H9 (cell line): ENCODE results near the gene HHAT. TPM values are rescaled to one million over a fixed set of nuclear protein-coding genes. Genes with fewer than 3 reads are reported as not detected.

Experiments used
- DNase-seq: peaks from one replicate; pipeline ENCODE4 v3.0.0-alpha.2; 2017
- H2AFZ ChIP-seq: one replicate; pipeline ENCODE4 v1.6.1; 2013; ENCODE audit warnings: mild to moderate bottlenecking, low read length, control low read depth, moderate library complexity
- H2AK5ac ChIP-seq: 2 replicates; pipeline ENCODE4 v1.6.1; 2013; ENCODE audit warnings: low read length, control low read depth, mixed read lengths; ENCODE audit not compliant: insufficient read length
- H2BK120ac ChIP-seq: one replicate; pipeline ENCODE4 v1.6.1; 2013; ENCODE audit warnings: low read depth, mild to moderate bottlenecking, low read length, control low read depth, inconsistent platforms; ENCODE audit not compliant: poor library complexity, severe bottlenecking
- H2BK12ac ChIP-seq: 2 replicates; pipeline ENCODE4 v1.6.1; 2013; ENCODE audit warnings: low read length, control low read depth, mixed read lengths, low read depth; ENCODE audit not compliant: insufficient read length
- H2BK15ac ChIP-seq: 2 replicates; pipeline ENCODE4 v1.6.1; 2013; ENCODE audit warnings: low read depth, low read length, control low read depth
- H2BK20ac ChIP-seq: one replicate; pipeline ENCODE4 v1.6.1; 2013; ENCODE audit warnings: low read depth, mild to moderate bottlenecking, low read length, control low read depth, inconsistent platforms; ENCODE audit not compliant: poor library complexity, severe bottlenecking
- H2BK5ac ChIP-seq: 2 replicates; pipeline ENCODE4 v1.6.1; 2013; ENCODE audit warnings: low read length, control low read depth, mixed read lengths; ENCODE audit not compliant: insufficient read length
- H3K14ac ChIP-seq: 2 replicates; pipeline ENCODE4 v1.6.1; 2013; ENCODE audit warnings: low read length, control low read depth; ENCODE audit not compliant: insufficient read depth
- H3K18ac ChIP-seq: 2 replicates; pipeline ENCODE4 v1.6.1; 2013; ENCODE audit warnings: low read depth, mild to moderate bottlenecking, mixed read lengths, low read length, control low read depth; ENCODE audit not compliant: insufficient read length
- H3K23ac ChIP-seq: 2 replicates; pipeline ENCODE4 v1.6.1; 2013; ENCODE audit warnings: low read length, control low read depth, mixed read lengths, low read depth; ENCODE audit not compliant: insufficient read length
- H3K23me2 ChIP-seq: 2 replicates; pipeline ENCODE4 v1.6.1; 2013; ENCODE audit warnings: low read depth, mild to moderate bottlenecking, mixed read lengths, low read length, control low read depth; ENCODE audit not compliant: insufficient read length, poor library complexity, severe bottlenecking
- H3K27ac ChIP-seq: 2 replicates; pipeline ENCODE4 v1.5.1; 2013; ENCODE audit warnings: low read length, control low read depth, mixed read lengths, low read depth; ENCODE audit not compliant: insufficient read length
- H3K27me3 ChIP-seq: 2 replicates; pipeline ENCODE4 v1.6.1; 2013; ENCODE audit warnings: low read length, control low read depth, inconsistent platforms; ENCODE audit not compliant: insufficient read depth
- H3K4ac ChIP-seq: 2 replicates; pipeline ENCODE4 v1.6.1; 2013; ENCODE audit warnings: low read depth, mild to moderate bottlenecking, control low read depth, inconsistent platforms, low read length, moderate library complexity
- H3K4me1 ChIP-seq: 2 replicates; pipeline ENCODE4 v1.6.1; 2013; ENCODE audit warnings: low read length, control low read depth, inconsistent platforms; ENCODE audit not compliant: insufficient read depth
- H3K4me2 ChIP-seq: 2 replicates; pipeline ENCODE4 v1.6.1; 2013; ENCODE audit warnings: low read length, control low read depth, mixed read lengths; ENCODE audit not compliant: insufficient read length, insufficient read depth
- H3K56ac ChIP-seq: 2 replicates; pipeline ENCODE4 v1.6.1; 2013; ENCODE audit warnings: low read depth, mild to moderate bottlenecking, mixed read lengths, low read length, control low read depth; ENCODE audit not compliant: insufficient read length
- H3K79me1 ChIP-seq: 2 replicates; pipeline ENCODE4 v1.6.1; 2013; ENCODE audit warnings: low read depth, mild to moderate bottlenecking, moderate library complexity, low read length, control low read depth, inconsistent platforms; ENCODE audit not compliant: insufficient read depth, poor library complexity, severe bottlenecking
- H3K79me2 ChIP-seq: 2 replicates; pipeline ENCODE4 v1.6.1; 2013; ENCODE audit warnings: low read length, control low read depth, inconsistent platforms; ENCODE audit not compliant: insufficient read depth
- H3K9ac ChIP-seq: 2 replicates; pipeline ENCODE4 v1.6.1; 2013; ENCODE audit warnings: low read length, control low read depth, mixed read lengths; ENCODE audit not compliant: insufficient read length; ENCODE audit errors: extremely low read depth
- H3K9me3 ChIP-seq: one replicate; pipeline ENCODE4 v1.6.1; 2013; ENCODE audit warnings: low read depth, low read length, inconsistent platforms; ENCODE audit not compliant: control insufficient read depth
- H3T11ph ChIP-seq: one replicate; pipeline ENCODE4 v1.6.1; 2013; ENCODE audit warnings: mild to moderate bottlenecking, low read length, control low read depth, inconsistent platforms
- H4K20me1 ChIP-seq: one replicate; pipeline ENCODE4 v1.6.1; 2013; ENCODE audit not compliant: control insufficient read depth, insufficient read length, insufficient read depth
- H4K5ac ChIP-seq: 2 replicates; pipeline ENCODE4 v1.6.1; 2013; ENCODE audit warnings: low read depth, mild to moderate bottlenecking, mixed read lengths, low read length, control low read depth; ENCODE audit not compliant: insufficient read length
- H4K8ac ChIP-seq: replicated peaks from 2 replicates; pipeline ENCODE4 v1.6.1; 2013; ENCODE audit warnings: low read length, control low read depth, mixed read lengths, low read depth; ENCODE audit not compliant: insufficient read length
- H4K91ac ChIP-seq: 2 replicates; pipeline ENCODE4 v1.6.1; 2013; ENCODE audit warnings: low read depth, mild to moderate bottlenecking, moderate library complexity, mixed read lengths, low read length, control low read depth; ENCODE audit not compliant: insufficient read length
- H3K27ac Mint-ChIP-seq, 3 experiments: 2 replicates in 2 of 3; 3 replicates in 1 of 3; pipeline ENCODE4 v1.8.0; 2020 to 2021; ENCODE audit warnings: mixed read lengths in 3 of 3, mild to moderate bottlenecking in 1 of 3, moderate library complexity in 1 of 3
- H3K27me3 Mint-ChIP-seq: 2 replicates; pipeline ENCODE4 v1.8.0; 2021; ENCODE audit warnings: low read depth, mild to moderate bottlenecking, moderate library complexity, mixed read lengths
- H3K36me3 Mint-ChIP-seq, 3 experiments: 2 replicates in 2 of 3; 3 replicates in 1 of 3; pipeline ENCODE4 v1.8.0; 2020 to 2021; ENCODE audit warnings: low read depth in 3 of 3, mixed read lengths in 3 of 3; ENCODE audit not compliant: insufficient read depth in 1 of 3
- H3K4me1 Mint-ChIP-seq, 2 experiments: 2 replicates each; pipeline ENCODE4 v1.8.0; 2020; ENCODE audit warnings: mixed read lengths in 2 of 2
- H3K4me3 Mint-ChIP-seq, 2 experiments: 2 replicates in 1 of 2; 3 replicates in 1 of 2; pipeline ENCODE4 v1.8.0; 2020 to 2021; ENCODE audit warnings: mild to moderate bottlenecking in 2 of 2, mixed read lengths in 2 of 2, moderate library complexity in 1 of 2
- H3K9me3 Mint-ChIP-seq, 2 experiments: 2 replicates in 1 of 2; 3 replicates in 1 of 2; pipeline ENCODE4 v1.8.0; 2020; ENCODE audit warnings: mild to moderate bottlenecking in 2 of 2, mixed read lengths in 2 of 2, moderate library complexity in 1 of 2
- CTCF ChIP-seq: fragments of 200-600 bp; sonication (generic); conservative IDR thresholded peaks from 3 replicates; pipeline ENCODE4 v1.8.0; 2021; ENCODE audit warnings: antibody characterized with exemption, mild to moderate bottlenecking
- total RNA-seq: library from RNA; stranded (reverse); gene quantifications from 2 replicates; pipeline ENCODE4 v1.2.1, GENCODE V29; 2021

Gene HHAT
- total RNA-seq, 1 experiment from 2014 or later, result 0.48 TPM

GRCh38 chr1:210385228-210385627 lies 56.5 kb downstream of the HHAT start:
- H2BK5ac ChIP-seq, result no peak overlapping the region
- H3K23me2 ChIP-seq, result no peaks in the 10 kb centered on the region
- no peak overlapping the region for H2AK5ac ChIP-seq
- Mint-ChIP-seq H3K27ac (no peak overlapping the region), H3K36me3 (peaks cover 0 to 7% (median 0%) of the 10 kb centered on the region in 3 experiments; a peak in 2 of 7 replicates), H3K27me3 (peaks cover 1% of the 10 kb centered on the region; the same call in 1 of the 2 replicates), H3K4me3 (no peak overlapping the region), H3K4me1 (peaks cover 9 to 11% of the 10 kb centered on the region in 2 experiments), H3K9me3 (peaks cover 4% of the 10 kb centered on the region in 2 experiments; a peak in 3 of 5 replicates)
- H3K79me1 ChIP-seq, result no peaks in the 10 kb centered on the region
- no peak overlapping the region for H2AFZ ChIP-seq
- H2BK12ac ChIP-seq, result no peak overlapping the region
- no peak overlapping the region for H3K18ac ChIP-seq
- no peak overlapping the region for H3K14ac ChIP-seq
- H3K79me2 ChIP-seq, result no peaks in the 10 kb centered on the region
- H3K9ac ChIP-seq, result no peak overlapping the region
- H4K91ac ChIP-seq, result no peak overlapping the region
- H3T11ph ChIP-seq, result no peak overlapping the region
- H4K5ac ChIP-seq, result no peak overlapping the region
- peak; percentile 14 for DNase-seq
- H3K56ac ChIP-seq, result no peak overlapping the region
- H2BK20ac ChIP-seq, result no peak overlapping the region
- H2BK15ac ChIP-seq, result no peak overlapping the region
- no peak overlapping the region for H2BK120ac ChIP-seq
- H4K20me1 ChIP-seq, result no peaks in the 10 kb centered on the region
- peaks cover 3% of the 10 kb centered on the region; the same call in 1 of the 2 replicates for H3K4me1 ChIP-seq
- no peaks in the 10 kb centered on the region for H3K9me3 ChIP-seq
- no peak overlapping the region for H3K23ac ChIP-seq
- no peak for TF ChIP-seq CTCF
- H3K4me2 ChIP-seq, result no peak overlapping the region
- H3K27ac ChIP-seq, result no peak overlapping the region
- no peak overlapping the region for H4K8ac ChIP-seq
- no peak overlapping the region for H3K4ac ChIP-seq
- no peaks in the 10 kb centered on the region for H3K27me3 ChIP-seq
